ENCODE results near the gene SLC7A5.
"Not testable (repeated sequence)": the region's sequence is repeated elsewhere in the genome, so short reads cannot be mapped to it uniquely, and the experiment has no call there.

Gene SLC7A5

GRCh38 chr16:87832137-87832527 lies 37.2 kb downstream of the SLC7A5 start:
- no peak for DNase-seq

GRCh38 chr16:87831421-87832136 lies 37.7 kb downstream of the SLC7A5 start:
- no peak for DNase-seq

GRCh38 chr16:87830673-87831420 lies 38.5 kb downstream of the SLC7A5 start:
- DNase-seq: no peak

- DNase-seq: no peak
Observed at GRCh38 chr16:87829988-87830672, 39.2 kb downstream of the SLC7A5 start.

- no peak for DNase-seq
Observed at GRCh38 chr16:87829622-87829980, 39.7 kb downstream of the SLC7A5 start.

- DNase-seq: no peak
Observed at GRCh38 chr16:87828907-87829621, 40.2 kb downstream of the SLC7A5 start.

GRCh38 chr16:87828071-87828906 lies 41.0 kb downstream of the SLC7A5 start:
- DNase-seq: no peak

- DNase-seq: not testable (repeated sequence)
Observed at GRCh38 chr16:87827588-87827915, 41.8 kb downstream of the SLC7A5 start.

- no peak for DNase-seq
Observed at GRCh38 chr16:87826798-87827587, 42.3 kb downstream of the SLC7A5 start.

GRCh38 chr16:87826407-87826797 lies 42.9 kb downstream of the SLC7A5 start:
- not testable (repeated sequence) for DNase-seq

GRCh38 chr16:87825842-87826120 lies 43.5 kb downstream of the SLC7A5 start:
- not testable (repeated sequence) for DNase-seq

GRCh38 chr16:87824991-87825841 lies 44.1 kb downstream of the SLC7A5 start:
- no peak for DNase-seq

- no peak for DNase-seq
Observed at GRCh38 chr16:87824016-87824990, 45.0 kb downstream of the SLC7A5 start.

- no peak for DNase-seq
Observed at GRCh38 chr16:87823181-87823929, 46.0 kb downstream of the SLC7A5 start.

- no peak for DNase-seq
Observed at GRCh38 chr16:87822108-87822970, 47.0 kb downstream of the SLC7A5 start.

- DNase-seq: no peak
Observed at GRCh38 chr16:87821376-87822107, 47.8 kb downstream of the SLC7A5 start.

GRCh38 chr16:87819983-87820382 lies 49.3 kb downstream of the SLC7A5 start:
- DNase-seq: no peak

Measured in activated CD8-positive, alpha-beta memory T cell treated with anti-CD3 and anti-CD28 coated beads for 24 hours (primary cell).